H9 (cell line): ENCODE measurements around the gene CFDP1. TPM values are rescaled to one million over a fixed set of nuclear protein-coding genes. Genes with fewer than 3 reads are reported as not detected.

ENCODE experiments used
- DNase-seq: peaks from one replicate; pipeline ENCODE4 v3.0.0-alpha.2; 2017
- H2AFZ ChIP-seq: one replicate; pipeline ENCODE4 v1.6.1; 2013; ENCODE audit warnings: mild to moderate bottlenecking, low read length, control low read depth, moderate library complexity
- H2AK5ac ChIP-seq: 2 replicates; pipeline ENCODE4 v1.6.1; 2013; ENCODE audit warnings: low read length, control low read depth, mixed read lengths; ENCODE audit not compliant: insufficient read length
- H2BK120ac ChIP-seq: one replicate; pipeline ENCODE4 v1.6.1; 2013; ENCODE audit warnings: low read depth, mild to moderate bottlenecking, low read length, control low read depth, inconsistent platforms; ENCODE audit not compliant: poor library complexity, severe bottlenecking
- H2BK12ac ChIP-seq: 2 replicates; pipeline ENCODE4 v1.6.1; 2013; ENCODE audit warnings: low read length, control low read depth, mixed read lengths, low read depth; ENCODE audit not compliant: insufficient read length
- H2BK15ac ChIP-seq: 2 replicates; pipeline ENCODE4 v1.6.1; 2013; ENCODE audit warnings: low read depth, low read length, control low read depth
- H2BK20ac ChIP-seq: one replicate; pipeline ENCODE4 v1.6.1; 2013; ENCODE audit warnings: low read depth, mild to moderate bottlenecking, low read length, control low read depth, inconsistent platforms; ENCODE audit not compliant: poor library complexity, severe bottlenecking
- H2BK5ac ChIP-seq: 2 replicates; pipeline ENCODE4 v1.6.1; 2013; ENCODE audit warnings: low read length, control low read depth, mixed read lengths; ENCODE audit not compliant: insufficient read length
- H3K14ac ChIP-seq: 2 replicates; pipeline ENCODE4 v1.6.1; 2013; ENCODE audit warnings: low read length, control low read depth; ENCODE audit not compliant: insufficient read depth
- H3K18ac ChIP-seq: 2 replicates; pipeline ENCODE4 v1.6.1; 2013; ENCODE audit warnings: low read depth, mild to moderate bottlenecking, mixed read lengths, low read length, control low read depth; ENCODE audit not compliant: insufficient read length
- H3K23ac ChIP-seq: 2 replicates; pipeline ENCODE4 v1.6.1; 2013; ENCODE audit warnings: low read length, control low read depth, mixed read lengths, low read depth; ENCODE audit not compliant: insufficient read length
- H3K23me2 ChIP-seq: 2 replicates; pipeline ENCODE4 v1.6.1; 2013; ENCODE audit warnings: low read depth, mild to moderate bottlenecking, mixed read lengths, low read length, control low read depth; ENCODE audit not compliant: insufficient read length, poor library complexity, severe bottlenecking
- H3K27ac ChIP-seq: 2 replicates; pipeline ENCODE4 v1.5.1; 2013; ENCODE audit warnings: low read length, control low read depth, mixed read lengths, low read depth; ENCODE audit not compliant: insufficient read length
- H3K27me3 ChIP-seq: 2 replicates; pipeline ENCODE4 v1.6.1; 2013; ENCODE audit warnings: low read length, control low read depth, inconsistent platforms; ENCODE audit not compliant: insufficient read depth
- H3K4ac ChIP-seq: 2 replicates; pipeline ENCODE4 v1.6.1; 2013; ENCODE audit warnings: low read depth, mild to moderate bottlenecking, control low read depth, inconsistent platforms, low read length, moderate library complexity
- H3K4me1 ChIP-seq: 2 replicates; pipeline ENCODE4 v1.6.1; 2013; ENCODE audit warnings: low read length, control low read depth, inconsistent platforms; ENCODE audit not compliant: insufficient read depth
- H3K4me2 ChIP-seq: 2 replicates; pipeline ENCODE4 v1.6.1; 2013; ENCODE audit warnings: low read length, control low read depth, mixed read lengths; ENCODE audit not compliant: insufficient read length, insufficient read depth
- H3K56ac ChIP-seq: 2 replicates; pipeline ENCODE4 v1.6.1; 2013; ENCODE audit warnings: low read depth, mild to moderate bottlenecking, mixed read lengths, low read length, control low read depth; ENCODE audit not compliant: insufficient read length
- H3K79me1 ChIP-seq: 2 replicates; pipeline ENCODE4 v1.6.1; 2013; ENCODE audit warnings: low read depth, mild to moderate bottlenecking, moderate library complexity, low read length, control low read depth, inconsistent platforms; ENCODE audit not compliant: insufficient read depth, poor library complexity, severe bottlenecking
- H3K79me2 ChIP-seq: 2 replicates; pipeline ENCODE4 v1.6.1; 2013; ENCODE audit warnings: low read length, control low read depth, inconsistent platforms; ENCODE audit not compliant: insufficient read depth
- H3K9ac ChIP-seq: 2 replicates; pipeline ENCODE4 v1.6.1; 2013; ENCODE audit warnings: low read length, control low read depth, mixed read lengths; ENCODE audit not compliant: insufficient read length; ENCODE audit errors: extremely low read depth
- H3K9me3 ChIP-seq: one replicate; pipeline ENCODE4 v1.6.1; 2013; ENCODE audit warnings: low read depth, low read length, inconsistent platforms; ENCODE audit not compliant: control insufficient read depth
- H3T11ph ChIP-seq: one replicate; pipeline ENCODE4 v1.6.1; 2013; ENCODE audit warnings: mild to moderate bottlenecking, low read length, control low read depth, inconsistent platforms
- H4K20me1 ChIP-seq: one replicate; pipeline ENCODE4 v1.6.1; 2013; ENCODE audit not compliant: control insufficient read depth, insufficient read length, insufficient read depth
- H4K5ac ChIP-seq: 2 replicates; pipeline ENCODE4 v1.6.1; 2013; ENCODE audit warnings: low read depth, mild to moderate bottlenecking, mixed read lengths, low read length, control low read depth; ENCODE audit not compliant: insufficient read length
- H4K8ac ChIP-seq: replicated peaks from 2 replicates; pipeline ENCODE4 v1.6.1; 2013; ENCODE audit warnings: low read length, control low read depth, mixed read lengths, low read depth; ENCODE audit not compliant: insufficient read length
- H4K91ac ChIP-seq: 2 replicates; pipeline ENCODE4 v1.6.1; 2013; ENCODE audit warnings: low read depth, mild to moderate bottlenecking, moderate library complexity, mixed read lengths, low read length, control low read depth; ENCODE audit not compliant: insufficient read length
- H3K27ac Mint-ChIP-seq, 3 experiments: 2 replicates in 2 of 3; 3 replicates in 1 of 3; pipeline ENCODE4 v1.8.0; 2020 to 2021; ENCODE audit warnings: mixed read lengths in 3 of 3, mild to moderate bottlenecking in 1 of 3, moderate library complexity in 1 of 3
- H3K27me3 Mint-ChIP-seq: 2 replicates; pipeline ENCODE4 v1.8.0; 2021; ENCODE audit warnings: low read depth, mild to moderate bottlenecking, moderate library complexity, mixed read lengths
- H3K36me3 Mint-ChIP-seq, 3 experiments: 2 replicates in 2 of 3; 3 replicates in 1 of 3; pipeline ENCODE4 v1.8.0; 2020 to 2021; ENCODE audit warnings: low read depth in 3 of 3, mixed read lengths in 3 of 3; ENCODE audit not compliant: insufficient read depth in 1 of 3
- H3K4me1 Mint-ChIP-seq, 2 experiments: 2 replicates each; pipeline ENCODE4 v1.8.0; 2020; ENCODE audit warnings: mixed read lengths in 2 of 2
- H3K4me3 Mint-ChIP-seq, 2 experiments: 2 replicates in 1 of 2; 3 replicates in 1 of 2; pipeline ENCODE4 v1.8.0; 2020 to 2021; ENCODE audit warnings: mild to moderate bottlenecking in 2 of 2, mixed read lengths in 2 of 2, moderate library complexity in 1 of 2
- H3K9me3 Mint-ChIP-seq, 2 experiments: 2 replicates in 1 of 2; 3 replicates in 1 of 2; pipeline ENCODE4 v1.8.0; 2020; ENCODE audit warnings: mild to moderate bottlenecking in 2 of 2, mixed read lengths in 2 of 2, moderate library complexity in 1 of 2
- WGBS: extraction: QIAGEN DNeasy Blood & Tissue Kit; methylation state at CpG from one replicate; pipeline ENCODE4 v1.1.7; 2013; ENCODE audit warnings: missing lambda C conversion rate, low lambda C conversion rate, mixed read lengths; ENCODE audit not compliant: insufficient read length; ENCODE audit errors: extremely low coverage; 5-methylcytosine and 5-hydroxymethylcytosine counted together
- total RNA-seq: library from RNA; stranded (reverse); gene quantifications from 2 replicates; pipeline ENCODE4 v1.2.1, GENCODE V29; 2021
- TF ChIP-seq, protein P1 (sequence below): fragments of 200-600 bp; sonication (generic); conservative IDR thresholded peaks from 3 replicates; pipeline ENCODE4 v1.8.0; 2021; ENCODE audit warnings: antibody characterized with exemption, mild to moderate bottlenecking

CFDP1 gene
- total RNA-seq, 1 experiment from 2014 or later = 89.2 TPM

DNA sequence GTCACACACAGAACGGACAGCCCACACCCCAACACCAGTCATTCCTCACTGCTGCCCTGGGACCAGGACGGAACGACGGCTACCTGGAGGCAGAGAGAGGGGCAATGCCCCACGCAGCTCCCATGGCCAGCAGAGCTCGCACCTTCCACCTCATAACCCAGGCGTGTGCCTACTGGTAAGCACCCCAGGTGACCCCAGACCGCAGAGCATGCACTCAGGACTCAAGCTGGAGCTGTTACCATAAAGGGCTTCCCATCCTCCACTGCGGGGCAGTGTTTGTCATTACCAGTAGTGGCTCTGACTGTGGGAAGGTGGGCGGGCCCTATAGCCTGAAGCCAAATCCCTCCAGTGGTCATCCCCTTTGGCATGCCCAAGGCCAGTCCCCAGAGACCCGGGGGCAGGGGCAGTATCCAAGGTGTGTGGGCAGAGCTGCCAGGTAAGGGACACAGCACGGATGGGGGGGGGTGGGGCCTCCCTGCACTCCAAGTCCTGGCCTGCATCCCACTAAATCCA lies 177.2 kb downstream of the CFDP1 start:
- Histone ChIP-seq H2BK12ac (no peak overlapping the region), H2BK15ac (no peak overlapping the region), H2BK120ac (no peak overlapping the region), H3K27me3 (no peaks in the 10 kb centered on the region), H3K9ac (no peak overlapping the region), H3K27ac (peak overlapping the region; percentile 8), H4K91ac (no peak overlapping the region), H4K20me1 (no peaks in the 10 kb centered on the region), H2BK5ac (no peak overlapping the region), H3K79me1 (peaks cover 5% of the 10 kb centered on the region), H3K14ac (no peak overlapping the region), H2AK5ac (no peak overlapping the region), H3K18ac (no peak overlapping the region), H2BK20ac (no peak overlapping the region), H3K4me1 (peaks cover 26% of the 10 kb centered on the region; the same call in 1 of the 2 replicates), H3K56ac (no peak overlapping the region), H3K23ac (no peak overlapping the region), H3K9me3 (no peaks in the 10 kb centered on the region), H4K8ac (no peak overlapping the region), H3K4me2 (no peak overlapping the region), H3T11ph (no peak overlapping the region), H3K23me2 (peaks cover 9% of the 10 kb centered on the region), H2AFZ (no peak overlapping the region), H4K5ac (no peak overlapping the region), H3K4ac (no peak overlapping the region), H3K79me2 (peaks cover 16% of the 10 kb centered on the region; the same call in 1 of the 2 replicates)
- DNase-seq = peak; percentile 49
- TF ChIP-seq, protein P1, sequence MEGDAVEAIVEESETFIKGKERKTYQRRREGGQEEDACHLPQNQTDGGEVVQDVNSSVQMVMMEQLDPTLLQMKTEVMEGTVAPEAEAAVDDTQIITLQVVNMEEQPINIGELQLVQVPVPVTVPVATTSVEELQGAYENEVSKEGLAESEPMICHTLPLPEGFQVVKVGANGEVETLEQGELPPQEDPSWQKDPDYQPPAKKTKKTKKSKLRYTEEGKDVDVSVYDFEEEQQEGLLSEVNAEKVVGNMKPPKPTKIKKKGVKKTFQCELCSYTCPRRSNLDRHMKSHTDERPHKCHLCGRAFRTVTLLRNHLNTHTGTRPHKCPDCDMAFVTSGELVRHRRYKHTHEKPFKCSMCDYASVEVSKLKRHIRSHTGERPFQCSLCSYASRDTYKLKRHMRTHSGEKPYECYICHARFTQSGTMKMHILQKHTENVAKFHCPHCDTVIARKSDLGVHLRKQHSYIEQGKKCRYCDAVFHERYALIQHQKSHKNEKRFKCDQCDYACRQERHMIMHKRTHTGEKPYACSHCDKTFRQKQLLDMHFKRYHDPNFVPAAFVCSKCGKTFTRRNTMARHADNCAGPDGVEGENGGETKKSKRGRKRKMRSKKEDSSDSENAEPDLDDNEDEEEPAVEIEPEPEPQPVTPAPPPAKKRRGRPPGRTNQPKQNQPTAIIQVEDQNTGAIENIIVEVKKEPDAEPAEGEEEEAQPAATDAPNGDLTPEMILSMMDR = no peak
- Mint-ChIP-seq H3K27ac (peak overlapping the region; percentile 55 to 93 (median 70); a peak in 4 of 7 replicates), H3K9me3 (no peaks in the 10 kb centered on the region), H3K4me1 (peaks cover 65 to 70% of the 10 kb centered on the region in 2 experiments), H3K36me3 (peaks cover 0 to 6% (median 0%) of the 10 kb centered on the region in 3 experiments; a peak in 2 of 7 replicates), H3K4me3 (no peak overlapping the region), H3K27me3 (no peaks in the 10 kb centered on the region)
- WGBS = no CpG with 5 or more reads among the region's 12 CpGs
